ENCODE results near the gene PCIF1. TPM values are rescaled to one million over a fixed set of nuclear protein-coding genes. Genes with fewer than 3 reads are reported as not detected.

Gene PCIF1
- total RNA-seq, 4 donors from 2014 or later: 32.1 to 51.2 (median 37.0) TPM

- peaks cover 0 to 42% of the 10 kb centered on the region in 2 donors for H3K36me3 ChIP-seq
- H3K4me1 ChIP-seq: peaks cover 22 to 26% of the 10 kb centered on the region in 2 donors
- peak overlapping the region; percentile 87 to 98 (median 96) for H3K27ac ChIP-seq
- in situ Hi-C loops (cut with MboI; ENCODE audit: low sequenced_read_pairs in 4 of 4): no loop called here
- no peaks in the 10 kb centered on the region for H3K27me3 ChIP-seq
- intact Hi-C loops (cut with DNase I; ENCODE audit: low total_unique reads): loop anchor here (1.0 to 2.0 kb wide), 3 partner anchors 44 to 91 kb away; partner anchors contain the start of gene PCIF1
- H3K4me3 ChIP-seq: peak overlapping the region; percentile 76 to 96 (median 88)
- peak; percentile 56 to 77 for DNase-seq
- peak; percentile 65 to 68 for ATAC-seq
- TF ChIP-seq POLR2A (IDR thresholded peaks at IDR 0.05): peak in 1 of 2 donors; percentile 19
- TF ChIP-seq CTCF (IDR thresholded peaks at IDR 0.05 in 4 of 5, conservative IDR thresholded peaks at IDR 0.05 in 1 of 5): peak; percentile 34 to 72 (median 56)
- no peaks in the 10 kb centered on the region for H3K9me3 ChIP-seq
Observed at GRCh38 chr20:45890077-45890984, 44.2 kb upstream of the PCIF1 start.

GRCh38 chr20:45890985-45891983, 43.2 kb upstream of the PCIF1 start, which contains the start of the genes CTSA and NEURL2:
Gene CTSA (plus strand): TSS chr20:45891335. CDS start chr20:45891569, 234 bp downstream.
Gene NEURL2 (minus strand): TSS chr20:45891208. CDS start chr20:45890991, 217 bp downstream.
- peaks cover 22 to 26% of the 10 kb centered on the region in 2 donors for H3K4me1 ChIP-seq
- in situ Hi-C loops (cut with MboI; ENCODE audit: low sequenced_read_pairs in 4 of 4): no loop called here
- DNase-seq (peak; percentile 90 to 93), ATAC-seq (peak; percentile 89 to 91)
- peaks cover 0 to 51% of the 10 kb centered on the region in 2 donors for H3K36me3 ChIP-seq
- peak; percentile 48 to 59 for TF ChIP-seq POLR2A (IDR thresholded peaks at IDR 0.05)
- TF ChIP-seq CTCF (IDR thresholded peaks at IDR 0.05 in 4 of 5, conservative IDR thresholded peaks at IDR 0.05 in 1 of 5): peak in 3 of 5 experiments; percentile 16 to 27 (median 17)
- peak within 1 kb of the TSS; percentile 87 to 98 (median 96) for H3K27ac ChIP-seq
- intact Hi-C loops (cut with DNase I; ENCODE audit: low total_unique reads): loop anchor here (1.0 to 2.0 kb wide), 4 partner anchors 44 to 92 kb away; partner anchors contain the start of gene PCIF1
- H3K9me3 ChIP-seq: no peaks in the 10 kb centered on the region
- H3K4me3 ChIP-seq: peak within 1 kb of the TSS; percentile 76 to 96 (median 88)
- no peaks in the 10 kb centered on the region for H3K27me3 ChIP-seq

- no peak for TF ChIP-seq POLR2A (IDR thresholded peaks at IDR 0.05)
- TF ChIP-seq CTCF (IDR thresholded peaks at IDR 0.05 in 4 of 5, conservative IDR thresholded peaks at IDR 0.05 in 1 of 5): no peak
- no peaks in the 10 kb centered on the region for H3K27me3 ChIP-seq
- peaks cover 22 to 26% of the 10 kb centered on the region in 2 donors for H3K4me1 ChIP-seq
- peak overlapping the region; percentile 76 to 96 (median 88) for H3K4me3 ChIP-seq
- ATAC-seq (no peak), DNase-seq (no peak)
- peak overlapping the region in 3 of 4 donors; percentile 87 to 97 (median 94) for H3K27ac ChIP-seq
- intact Hi-C loops (cut with DNase I; ENCODE audit: low total_unique reads): no loop called here
- no peaks in the 10 kb centered on the region for H3K9me3 ChIP-seq
- in situ Hi-C loops (cut with MboI; ENCODE audit: low sequenced_read_pairs in 4 of 4): no loop called here
- peaks cover 0 to 53% of the 10 kb centered on the region in 2 donors for H3K36me3 ChIP-seq
Observed at GRCh38 chr20:45892049-45892825, 42.2 kb upstream of the PCIF1 start.

All from gastrocnemius medialis (tissue), 4 donors.